Measurements from ENCODE around the gene CDH15. TPM values are rescaled to one million over a fixed set of nuclear protein-coding genes. Genes with fewer than 3 reads are reported as not detected.
"Not testable (repeated sequence)": the region's sequence is repeated elsewhere in the genome, so short reads cannot be mapped to it uniquely, and the experiment has no call there.

CDH15 gene
- total RNA-seq, 4 donors from 2014 or later = 48.5 to 60.8 (median 51.0) TPM

- peak overlapping the region; percentile 83 to 98 (median 92) for H3K27ac ChIP-seq
- H3K9me3 ChIP-seq = no peaks in the 10 kb centered on the region
- DNase-seq = peak; percentile 48 to 74
- intact Hi-C loops (cut with DNase I; ENCODE audit: low total_unique reads) = loop anchor here (2.0 to 10.0 kb wide), 6 partner anchors 25 to 1287 kb away; partner anchors contain the start of genes BANP, CHMP1A, SPATA33 and SPG7
- peaks cover 4% of the 10 kb centered on the region in 3 donors for H3K27me3 ChIP-seq
- in situ Hi-C loops (cut with MboI; ENCODE audit: low sequenced_read_pairs in 4 of 4) = loop anchor here in 1 of 4 donors (25.0 kb wide), 1 partner anchor 271 kb away; the partner anchor contains the start of gene SPG7
- H3K36me3 ChIP-seq = no peaks in the 10 kb centered on the region
- peaks cover 4 to 8% of the 10 kb centered on the region in 2 donors for H3K4me1 ChIP-seq
- peak; percentile 88 to 90 for ATAC-seq
- TF ChIP-seq POLR2A (IDR thresholded peaks at IDR 0.05) (peak; percentile 82 to 88), CTCF (IDR thresholded peaks at IDR 0.05 in 4 of 5, conservative IDR thresholded peaks at IDR 0.05 in 1 of 5) (no peak)
- peak overlapping the region; percentile 71 to 79 (median 75) for H3K4me3 ChIP-seq
Measured at GRCh38 chr16:89241187-89242007, 69.8 kb downstream of the CDH15 start.

GRCh38 chr16:89242795-89243200 lies 71.2 kb downstream of the CDH15 start:
- intact Hi-C loops (cut with DNase I; ENCODE audit: low total_unique reads) (loop anchor here (10.0 kb wide), 2 partner anchors 412 to 1288 kb away; partner anchors contain the start of genes BANP, CHMP1A and SPATA33), in situ Hi-C loops (cut with MboI; ENCODE audit: low sequenced_read_pairs in 4 of 4) (loop anchor here in 1 of 4 donors (25.0 kb wide), 1 partner anchor 270 kb away; the partner anchor contains the start of gene SPG7)
- no peak for DNase-seq
- Histone ChIP-seq H3K4me3 (no peak overlapping the region), H3K27ac (no peak overlapping the region), H3K27me3 (peaks cover 4 to 9% (median 9%) of the 10 kb centered on the region in 3 donors), H3K9me3 (no peaks in the 10 kb centered on the region), H3K36me3 (no peaks in the 10 kb centered on the region), H3K4me1 (peaks cover 7 to 14% of the 10 kb centered on the region in 2 donors)
- no peak for ATAC-seq
- TF ChIP-seq POLR2A (IDR thresholded peaks at IDR 0.05) = no peak
- TF ChIP-seq CTCF (IDR thresholded peaks at IDR 0.05 in 4 of 5, conservative IDR thresholded peaks at IDR 0.05 in 1 of 5) = no peak

DNA sequence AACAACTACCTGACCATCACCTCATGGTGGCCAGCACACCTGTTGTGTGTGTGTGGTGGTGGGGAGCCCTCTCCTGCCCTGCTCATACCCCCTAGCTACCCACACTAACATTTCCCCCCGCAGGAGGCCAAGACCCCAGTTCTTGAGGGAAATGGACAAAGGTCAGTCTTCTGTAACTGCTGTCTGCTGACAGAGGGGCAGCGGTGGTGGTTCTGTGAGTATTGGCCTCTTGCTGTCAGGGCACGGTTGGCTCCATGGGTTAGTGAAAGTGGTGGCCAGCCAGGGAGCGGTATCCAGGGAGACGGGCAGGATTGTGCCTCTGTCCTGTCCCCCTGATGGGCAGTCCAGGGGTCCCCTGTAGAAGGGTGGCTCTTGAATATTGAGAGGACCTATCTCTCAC lies 72.1 kb downstream of the CDH15 start:
- intact Hi-C loops (cut with DNase I; ENCODE audit: low total_unique reads) (loop anchor here (10.0 kb wide), 2 partner anchors 411 to 1289 kb away; partner anchors contain the start of genes BANP, CHMP1A and SPATA33), in situ Hi-C loops (cut with MboI; ENCODE audit: low sequenced_read_pairs in 4 of 4) (loop anchor here in 1 of 4 donors (25.0 kb wide), 1 partner anchor 269 kb away; the partner anchor contains the start of gene SPG7)
- Histone ChIP-seq H3K27me3 (peaks cover 9 to 15% (median 11%) of the 10 kb centered on the region in 3 donors), H3K4me3 (no peak overlapping the region), H3K27ac (no peak overlapping the region), H3K4me1 (peaks cover 7 to 14% of the 10 kb centered on the region in 2 donors), H3K36me3 (no peaks in the 10 kb centered on the region), H3K9me3 (no peaks in the 10 kb centered on the region)
- ATAC-seq = no peak
- no peak for DNase-seq
- TF ChIP-seq POLR2A (IDR thresholded peaks at IDR 0.05) (no peak), CTCF (IDR thresholded peaks at IDR 0.05 in 4 of 5, conservative IDR thresholded peaks at IDR 0.05 in 1 of 5) (no peak)

GRCh38 chr16:89244264-89244663 lies 72.7 kb downstream of the CDH15 start:
- in situ Hi-C loops (cut with MboI; ENCODE audit: low sequenced_read_pairs in 4 of 4) = loop anchor here in 1 of 4 donors (25.0 kb wide), 1 partner anchor 268 kb away; the partner anchor contains the start of gene SPG7
- H3K27ac ChIP-seq, H3K9me3 ChIP-seq, H3K4me3 ChIP-seq, H3K36me3 ChIP-seq, DNase-seq, ATAC-seq: not testable (repeated sequence)
- peaks cover 7 to 14% of the 10 kb centered on the region in 2 donors for H3K4me1 ChIP-seq
- intact Hi-C loops (cut with DNase I; ENCODE audit: low total_unique reads) = loop anchor here (10.0 kb wide), 2 partner anchors 411 to 1289 kb away; partner anchors contain the start of genes BANP, CHMP1A and SPATA33
- H3K27me3 ChIP-seq = peaks cover 9 to 16% (median 11%) of the 10 kb centered on the region in 3 donors

All from gastrocnemius medialis (tissue), 4 donors.